ENCODE results near the gene REG3A. TPM values are rescaled to one million over a fixed set of nuclear protein-coding genes. Genes with fewer than 3 reads are reported as not detected.

Gene REG3A
- total RNA-seq, 1 experiment from 2014 or later: not detected

- H3K27ac Mint-ChIP-seq: no peak overlapping the region
- H3K36me3 Mint-ChIP-seq: no peaks in the 10 kb centered on the region
- no peaks in the 10 kb centered on the region for H3K27me3 Mint-ChIP-seq (ENCODE audit: low read depth)
- H3K4me3 Mint-ChIP-seq: no peak overlapping the region
- no peak for DNase-seq (ENCODE audit: low spot score)
- ChIA-PET POLR2A (no interaction called here), CTCF (interaction anchor here (2.8 kb wide), 1 partner anchor 99 kb away, joined by 7 read pairs; no protein-coding TSS in a partner anchor)
- no peak for TF ChIP-seq ZNF138 (CRISPR knock-in tag; conservative IDR thresholded peaks at IDR 0.05)
- no peak for TF ChIP-seq USF1 (CRISPR knock-in tag; IDR thresholded peaks at IDR 0.05)
- TF ChIP-seq SP1 (CRISPR knock-in tag; conservative IDR thresholded peaks at IDR 0.05): no peak
- TF ChIP-seq ZBTB21 (CRISPR knock-in tag; IDR thresholded peaks at IDR 0.05; ENCODE audit: borderline replicate concordance): no peak
- TF ChIP-seq CDX4 (CRISPR knock-in tag; IDR thresholded peaks at IDR 0.05; ENCODE audit: borderline replicate concordance): no peak
- TF ChIP-seq TP53 (CRISPR knock-in tag; IDR thresholded peaks at IDR 0.05): no peak
- TF ChIP-seq ZNF281 (CRISPR knock-in tag; IDR thresholded peaks at IDR 0.05): no peak
- no peak for TF ChIP-seq PRRX2 (CRISPR knock-in tag; IDR thresholded peaks at IDR 0.05)
- no peak for TF ChIP-seq FOXK1 (CRISPR knock-in tag; IDR thresholded peaks at IDR 0.05)
- TF ChIP-seq TEAD1 (CRISPR knock-in tag; IDR thresholded peaks at IDR 0.05): no peak
- TF ChIP-seq MYBL2 (CRISPR knock-in tag; IDR thresholded peaks at IDR 0.05): no peak
- no peak for TF ChIP-seq PREB (CRISPR knock-in tag; IDR thresholded peaks at IDR 0.05; ENCODE audit: borderline replicate concordance)
- TF ChIP-seq ZNF317 (CRISPR knock-in tag; IDR thresholded peaks at IDR 0.05; ENCODE audit: borderline replicate concordance, low read depth): no peak
- no peak for TF ChIP-seq ERG (CRISPR knock-in tag; IDR thresholded peaks at IDR 0.05)
- TF ChIP-seq ZNF219 (CRISPR knock-in tag; IDR thresholded peaks at IDR 0.05; ENCODE audit: borderline replicate concordance): no peak
- no peak for TF ChIP-seq SMAD4 (CRISPR knock-in tag; IDR thresholded peaks at IDR 0.05)
- no peaks in the 10 kb centered on the region for H3K9me3 Mint-ChIP-seq
- no peaks in the 10 kb centered on the region for H3K4me1 Mint-ChIP-seq
- ATAC-seq: no peak
Measured at GRCh38 chr2:79139423-79139822, 20.1 kb downstream of the REG3A start.

GRCh38 chr2:79138385-79138784, 21.2 kb downstream of the REG3A start:
- H3K36me3 Mint-ChIP-seq: no peaks in the 10 kb centered on the region
- DNase-seq (ENCODE audit: low spot score): no peak
- POLR2A ChIA-PET: no interaction called here
- H3K4me1 Mint-ChIP-seq: no peaks in the 10 kb centered on the region
- ATAC-seq: no peak
- H3K27ac Mint-ChIP-seq: no peak overlapping the region
- no peak overlapping the region for H3K4me3 Mint-ChIP-seq
- CTCF ChIA-PET: interaction anchor here (2.8 kb wide), 1 partner anchor 98 kb away, joined by 7 read pairs; no protein-coding TSS in a partner anchor
- no peaks in the 10 kb centered on the region for H3K27me3 Mint-ChIP-seq (ENCODE audit: low read depth)
- no peaks in the 10 kb centered on the region for H3K9me3 Mint-ChIP-seq
- TF ChIP-seq OVOL2 (CRISPR knock-in tag; IDR thresholded peaks at IDR 0.05; ENCODE audit: borderline replicate concordance): no peak
- TF ChIP-seq STAT6 (CRISPR knock-in tag; conservative IDR thresholded peaks at IDR 0.05; ENCODE audit: low read depth): no peak
- no peak for TF ChIP-seq ESRRA (CRISPR knock-in tag; IDR thresholded peaks at IDR 0.05; ENCODE audit: borderline replicate concordance)
- no peak for TF ChIP-seq IRF2 (CRISPR knock-in tag; IDR thresholded peaks at IDR 0.05; ENCODE audit: borderline replicate concordance, low read depth)
- TF ChIP-seq PRRX2 (CRISPR knock-in tag; IDR thresholded peaks at IDR 0.05): no peak
- TF ChIP-seq USF2 (CRISPR knock-in tag; IDR thresholded peaks at IDR 0.05): no peak
- no peak for TF ChIP-seq CREM (CRISPR knock-in tag; IDR thresholded peaks at IDR 0.05)
- no peak for TF ChIP-seq RORB (CRISPR knock-in tag; IDR thresholded peaks at IDR 0.05)
- TF ChIP-seq TP53 (CRISPR knock-in tag; IDR thresholded peaks at IDR 0.05): no peak
- TF ChIP-seq JAZF1 (CRISPR knock-in tag; IDR thresholded peaks at IDR 0.05): no peak
- TF ChIP-seq ZNF219 (CRISPR knock-in tag; IDR thresholded peaks at IDR 0.05; ENCODE audit: borderline replicate concordance): no peak
- TF ChIP-seq ELF4 (CRISPR knock-in tag; IDR thresholded peaks at IDR 0.05; ENCODE audit: low read depth): no peak
- no peak for TF ChIP-seq ZNF416 (CRISPR knock-in tag; IDR thresholded peaks at IDR 0.05)
- TF ChIP-seq TEAD1 (CRISPR knock-in tag; IDR thresholded peaks at IDR 0.05): no peak
- TF ChIP-seq GABPB1 (CRISPR knock-in tag; IDR thresholded peaks at IDR 0.05): no peak
